Superior temporal gyrus (tissue), 1 donor: ENCODE measurements around the gene PKNOX2.

Source experiments
- DNase-seq: peaks from one replicate; pipeline ENCODE4 v3.0.0-alpha.2; 2016; ENCODE audit errors: extremely low spot score

PKNOX2 gene

GRCh38 chr11:125468025-125468424, 303.5 kb downstream of the PKNOX2 start:
- DNase-seq: no peak

- DNase-seq: no peak
These were observed 304.3 kb downstream of the PKNOX2 start for GRCh38 chr11:125468852-125469251.

GRCh38 chr11:125470355-125470754, 305.8 kb downstream of the PKNOX2 start:
- DNase-seq: peak; percentile 77

GRCh38 chr11:125476721-125477120, 312.2 kb downstream of the PKNOX2 start:
- DNase-seq: peak; percentile 59

GRCh38 chr11:125479137-125479536, 314.6 kb downstream of the PKNOX2 start:
- DNase-seq: peak; percentile 44

GRCh38 chr11:125481531-125481930, 317.0 kb downstream of the PKNOX2 start:
- peak; percentile 95 for DNase-seq
